ENCODE data around the gene NCKAP1.
"Not testable (repeated sequence)": the region's sequence is repeated elsewhere in the genome, so short reads cannot be mapped to it uniquely, and the experiment has no call there.

The NCKAP1 gene

GRCh38 chr2:182970486-182970885, 67.8 kb downstream of the NCKAP1 start:
- Histone ChIP-seq H3K4me2 (no peak overlapping the region), H4K20me1 (no peaks in the 10 kb centered on the region), H3K9ac (no peak overlapping the region), H3K4me3 (no peak overlapping the region), H3K9me3 (replicated peaks in 1 of 11) (peaks cover 0 to 17% (median 7%) of the 10 kb centered on the region in 11 experiments; a peak in 9 of 22 replicates), H3K36me3 (no peaks in the 10 kb centered on the region), H3K27me3 (no peaks in the 10 kb centered on the region), H3K4me1 (peaks cover 0 to 9% (median 0%) of the 10 kb centered on the region in 10 experiments; a peak in 3 of 20 replicates), H3K27ac (no peak overlapping the region)
- TF ChIP-seq Cebpa-rat (IDR thresholded peaks at IDR 0.05), result no peak

GRCh38 chr2:182968493-182968892, 69.8 kb downstream of the NCKAP1 start:
- Histone ChIP-seq H3K9me3 (replicated peaks in 1 of 11) (peaks cover 0 to 17% (median 7%) of the 10 kb centered on the region in 11 experiments; a peak in 9 of 22 replicates), H3K9ac (no peak overlapping the region), H3K4me3 (no peak overlapping the region), H3K36me3 (no peaks in the 10 kb centered on the region), H4K20me1 (no peaks in the 10 kb centered on the region), H3K4me1 (no peaks in the 10 kb centered on the region), H3K27me3 (no peaks in the 10 kb centered on the region), H3K27ac (no peak overlapping the region), H3K4me2 (no peak overlapping the region)
- TF ChIP-seq Cebpa-rat (IDR thresholded peaks at IDR 0.05), result no peak

GRCh38 chr2:182966356-182966755, 71.9 kb downstream of the NCKAP1 start:
- not testable (repeated sequence) for H4K20me1 ChIP-seq; H3K27ac ChIP-seq; H3K27me3 ChIP-seq; H3K9me3 ChIP-seq (replicated peaks in 1 of 11); H3K4me3 ChIP-seq; H3K36me3 ChIP-seq; H3K4me2 ChIP-seq; H3K9ac ChIP-seq; H3K4me1 ChIP-seq

GRCh38 chr2:182962641-182963040, 75.6 kb downstream of the NCKAP1 start:
- no peak for TF ChIP-seq Cebpa-rat (IDR thresholded peaks at IDR 0.05)
- no peaks in the 10 kb centered on the region for H3K27me3 ChIP-seq
- no peak overlapping the region for H3K9ac ChIP-seq
- H3K4me2 ChIP-seq, result no peak overlapping the region
- H3K4me1 ChIP-seq, result no peaks in the 10 kb centered on the region
- no peaks in the 10 kb centered on the region for H3K36me3 ChIP-seq
- H3K9me3 ChIP-seq (replicated peaks in 1 of 11), result no peaks in the 10 kb centered on the region
- H3K4me3 ChIP-seq, result no peak overlapping the region
- H3K27ac ChIP-seq, result no peak overlapping the region
- no peaks in the 10 kb centered on the region for H4K20me1 ChIP-seq

- H3K4me2 ChIP-seq; H3K36me3 ChIP-seq; H3K4me3 ChIP-seq; H3K4me1 ChIP-seq; H3K27me3 ChIP-seq; H3K27ac ChIP-seq; H4K20me1 ChIP-seq; H3K9me3 ChIP-seq (replicated peaks in 1 of 11); H3K9ac ChIP-seq: not testable (repeated sequence)
These were observed 77.4 kb downstream of the NCKAP1 start for GRCh38 chr2:182960869-182961268.

- Histone ChIP-seq H3K27ac (no peak overlapping the region), H4K20me1 (no peaks in the 10 kb centered on the region), H3K9me3 (replicated peaks in 1 of 11) (no peaks in the 10 kb centered on the region), H3K9ac (no peak overlapping the region), H3K36me3 (no peaks in the 10 kb centered on the region), H3K4me2 (no peak overlapping the region), H3K4me3 (no peak overlapping the region), H3K4me1 (0 out of 20 replicates have a peak, but pooled peaks cover 0 to under 1% (median 0%) of the 10 kb centered on the region in 10 experiments), H3K27me3 (no peaks in the 10 kb centered on the region)
- TF ChIP-seq Cebpa-rat (IDR thresholded peaks at IDR 0.05), result no peak
These were observed 83.5 kb downstream of the NCKAP1 start for GRCh38 chr2:182954789-182955188.

- Histone ChIP-seq H3K4me3 (no peak overlapping the region), H3K36me3 (no peaks in the 10 kb centered on the region), H3K4me1 (0 out of 20 replicates have a peak, but pooled peaks cover 0 to 5% (median 0%) of the 10 kb centered on the region in 10 experiments), H3K4me2 (no peak overlapping the region), H3K27me3 (no peaks in the 10 kb centered on the region), H4K20me1 (no peaks in the 10 kb centered on the region), H3K9ac (no peak overlapping the region), H3K9me3 (replicated peaks in 1 of 11) (no peaks in the 10 kb centered on the region), H3K27ac (no peak overlapping the region)
- TF ChIP-seq Cebpa-rat (IDR thresholded peaks at IDR 0.05), result no peak
These were observed 85.4 kb downstream of the NCKAP1 start for GRCh38 chr2:182952741-182953450.

- H3K27me3 ChIP-seq, result no peaks in the 10 kb centered on the region
- 0 out of 20 replicates have a peak, but pooled peaks cover 0 to 5% (median 0%) of the 10 kb centered on the region in 10 experiments for H3K4me1 ChIP-seq
- no peak overlapping the region for H3K27ac ChIP-seq
- no peak for TF ChIP-seq Cebpa-rat (IDR thresholded peaks at IDR 0.05)
- no peaks in the 10 kb centered on the region for H4K20me1 ChIP-seq
- H3K4me3 ChIP-seq, result no peak overlapping the region
- H3K4me2 ChIP-seq, result no peak overlapping the region
- H3K9me3 ChIP-seq (replicated peaks in 1 of 11), result no peaks in the 10 kb centered on the region
- H3K9ac ChIP-seq, result no peak overlapping the region
- no peaks in the 10 kb centered on the region for H3K36me3 ChIP-seq
These were observed 86.2 kb downstream of the NCKAP1 start for GRCh38 chr2:182951948-182952663.

GRCh38 chr2:182950546-182950945, 87.7 kb downstream of the NCKAP1 start:
- H4K20me1 ChIP-seq, result no peaks in the 10 kb centered on the region
- no peak overlapping the region for H3K4me3 ChIP-seq
- H3K9me3 ChIP-seq (replicated peaks in 1 of 11), result no peaks in the 10 kb centered on the region
- TF ChIP-seq Cebpa-rat (IDR thresholded peaks at IDR 0.05), result no peak
- H3K27me3 ChIP-seq, result no peaks in the 10 kb centered on the region
- H3K27ac ChIP-seq, result no peak overlapping the region
- H3K4me2 ChIP-seq, result no peak overlapping the region
- 0 out of 20 replicates have a peak, but pooled peaks cover 0 to 5% (median 0%) of the 10 kb centered on the region in 10 experiments for H3K4me1 ChIP-seq
- no peak overlapping the region for H3K9ac ChIP-seq
- no peaks in the 10 kb centered on the region for H3K36me3 ChIP-seq

All from BLaER1 treated with 17β-estradiol and CSF1 and Interleukin-3, amounts not matched to agents 10 nM and 100 nM (cell line).